Ascending aorta (tissue), 2 donors: ENCODE results near the gene PTPRC. TPM values are rescaled to one million over a fixed set of nuclear protein-coding genes. Genes with fewer than 3 reads are reported as not detected.

Experiments
- DNase-seq, 2 donors: peaks; one replicate each; pipeline ENCODE4 v3.0.0-alpha.2; 2019; ENCODE audit warnings: low spot score in 2 of 2
- H3K27ac ChIP-seq, 2 donors: fragments of 200-600 bp; sonication (generic); one replicate each; pipeline ENCODE4 v1.5.1; 2016 to 2017; ENCODE audit warnings: mild to moderate bottlenecking in 1 of 2
- H3K27me3 ChIP-seq: fragments of 200-600 bp; sonication (generic); one replicate; pipeline ENCODE4 v1.5.1; 2017
- H3K36me3 ChIP-seq, 2 donors: fragments of 200-600 bp; sonication (generic); one replicate each; pipeline ENCODE4 v1.5.1; 2016
- H3K4me1 ChIP-seq, 2 donors: fragments of 200-600 bp; sonication (generic); one replicate each; pipeline ENCODE4 v1.5.1; 2016 to 2017; ENCODE audit warnings: mild to moderate bottlenecking in 1 of 2
- H3K4me3 ChIP-seq, 2 donors: fragments of 200-600 bp; sonication (generic); one replicate each; pipeline ENCODE4 v1.5.1; 2016 to 2017; ENCODE audit warnings: mild to moderate bottlenecking in 1 of 2
- H3K9me3 ChIP-seq, 2 donors: fragments of 200-600 bp; sonication (generic); one replicate each; pipeline ENCODE4 v1.5.1; 2016
- intact Hi-C: fragments of 100-400 bp; cut with DNase I; formaldehyde crosslinking; loops from one replicate; pipeline ENCODE4 v1.15.1; 2023
- total RNA-seq: library from RNA; depleted of rRNA; stranded (reverse); fragments of >200 nt; gene quantifications from one replicate; pipeline ENCODE4 v1.1.0, GENCODE V29; 2016
- TF ChIP-seq, protein P1 (sequence below), 3 experiments: fragments of 200-600 bp in 2 of 3; fragments of 450-650 bp in 1 of 3; sonication (generic) in 2 of 3; IDR thresholded peaks; one replicate each; pipeline ENCODE4 v1.5.1; 2016 to 2019; ENCODE audit warnings: antibody characterized with exemption in 3 of 3, mild to moderate bottlenecking in 1 of 3, moderate library complexity in 1 of 3

The PTPRC gene
- total RNA-seq, 1 donor from 2014 or later = 21.3 TPM

DNA sequence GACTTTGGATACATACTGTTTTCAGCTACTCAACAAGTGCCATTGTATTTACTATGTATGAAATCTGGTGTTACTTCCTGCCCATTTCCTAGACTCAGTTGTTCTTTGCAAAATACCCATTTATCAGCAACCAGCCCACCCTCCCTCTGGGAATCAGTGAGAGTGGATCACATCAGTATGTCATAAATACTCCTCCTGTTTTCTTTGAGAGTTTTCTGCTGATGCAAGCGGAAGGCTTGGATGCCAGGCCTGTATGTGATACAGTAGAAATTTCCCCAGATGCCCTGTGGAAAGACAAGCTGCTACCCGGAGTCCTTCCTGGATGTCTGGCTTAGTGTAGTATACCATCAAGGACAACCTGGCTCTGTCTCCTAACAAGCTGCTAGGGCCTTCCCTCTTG, 2.4 kb upstream of the PTPRC start:
- Histone ChIP-seq H3K27ac (no peak overlapping the region), H3K27me3 (no peaks in the 10 kb centered on the region), H3K36me3 (no peaks in the 10 kb centered on the region), H3K9me3 (no peaks in the 10 kb centered on the region), H3K4me3 (no peak overlapping the region), H3K4me1 (no peaks in the 10 kb centered on the region)
- intact Hi-C loops = no loop called here
- no peak for DNase-seq
- TF ChIP-seq, protein P1, sequence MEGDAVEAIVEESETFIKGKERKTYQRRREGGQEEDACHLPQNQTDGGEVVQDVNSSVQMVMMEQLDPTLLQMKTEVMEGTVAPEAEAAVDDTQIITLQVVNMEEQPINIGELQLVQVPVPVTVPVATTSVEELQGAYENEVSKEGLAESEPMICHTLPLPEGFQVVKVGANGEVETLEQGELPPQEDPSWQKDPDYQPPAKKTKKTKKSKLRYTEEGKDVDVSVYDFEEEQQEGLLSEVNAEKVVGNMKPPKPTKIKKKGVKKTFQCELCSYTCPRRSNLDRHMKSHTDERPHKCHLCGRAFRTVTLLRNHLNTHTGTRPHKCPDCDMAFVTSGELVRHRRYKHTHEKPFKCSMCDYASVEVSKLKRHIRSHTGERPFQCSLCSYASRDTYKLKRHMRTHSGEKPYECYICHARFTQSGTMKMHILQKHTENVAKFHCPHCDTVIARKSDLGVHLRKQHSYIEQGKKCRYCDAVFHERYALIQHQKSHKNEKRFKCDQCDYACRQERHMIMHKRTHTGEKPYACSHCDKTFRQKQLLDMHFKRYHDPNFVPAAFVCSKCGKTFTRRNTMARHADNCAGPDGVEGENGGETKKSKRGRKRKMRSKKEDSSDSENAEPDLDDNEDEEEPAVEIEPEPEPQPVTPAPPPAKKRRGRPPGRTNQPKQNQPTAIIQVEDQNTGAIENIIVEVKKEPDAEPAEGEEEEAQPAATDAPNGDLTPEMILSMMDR (IDR thresholded peaks at IDR 0.05) = no peak

DNA sequence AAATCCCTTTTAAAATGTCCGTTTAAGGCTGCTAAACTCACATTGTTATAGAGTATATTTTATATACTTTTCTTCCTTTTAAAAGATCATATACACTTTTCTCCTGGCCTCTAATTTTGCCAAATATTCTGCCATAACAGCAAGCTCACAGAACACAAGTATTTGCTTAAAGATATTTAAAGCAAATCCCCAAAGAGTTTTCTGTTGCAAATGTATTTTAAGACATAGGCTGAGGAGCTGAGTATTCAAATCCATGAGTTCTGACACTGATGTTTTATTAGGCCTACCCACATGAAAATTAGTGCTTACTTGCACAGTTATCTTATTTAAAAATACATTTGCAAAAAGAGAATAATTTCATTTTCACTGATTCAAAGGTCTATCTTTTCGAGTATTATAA, 1.7 kb upstream of the PTPRC start:
- H3K9me3 ChIP-seq = no peaks in the 10 kb centered on the region
- no peaks in the 10 kb centered on the region for H3K4me1 ChIP-seq
- no peaks in the 10 kb centered on the region for H3K36me3 ChIP-seq
- no peak overlapping the region for H3K27ac ChIP-seq
- intact Hi-C loops = no loop called here
- TF ChIP-seq, protein P1 (IDR thresholded peaks at IDR 0.05) = no peak
- DNase-seq = no peak
- no peak overlapping the region for H3K4me3 ChIP-seq
- H3K27me3 ChIP-seq = no peaks in the 10 kb centered on the region

DNA sequence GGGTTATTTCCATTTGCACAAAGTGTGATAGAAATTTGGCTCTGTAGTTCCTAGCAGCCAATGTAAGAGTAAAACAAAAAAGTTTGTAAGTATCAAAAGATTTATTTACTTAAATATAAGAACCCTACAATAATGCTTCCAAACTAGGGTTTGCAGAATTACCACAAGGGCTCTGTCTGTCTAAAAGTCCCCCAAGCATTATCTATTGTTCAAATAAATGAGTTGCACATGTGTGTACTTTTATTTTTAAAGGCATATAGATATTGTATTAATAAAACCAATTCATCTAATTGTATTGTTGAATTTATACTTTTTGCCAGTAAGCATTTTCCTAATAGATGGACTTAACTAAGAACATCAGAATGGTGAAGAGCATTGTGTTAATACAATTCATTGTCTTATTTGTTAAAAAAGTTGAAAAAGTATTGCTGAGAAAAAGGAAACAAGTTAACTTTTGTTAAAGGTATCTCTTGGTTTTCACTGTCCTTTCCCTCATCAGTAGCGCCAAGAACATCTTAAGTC, 863 bp upstream of the PTPRC start:
- Histone ChIP-seq H3K4me1 (no peaks in the 10 kb centered on the region), H3K27ac (no peak overlapping the region), H3K4me3 (no peak overlapping the region), H3K9me3 (no peaks in the 10 kb centered on the region), H3K36me3 (no peaks in the 10 kb centered on the region), H3K27me3 (no peaks in the 10 kb centered on the region)
- DNase-seq = no peak
- intact Hi-C loops = no loop called here
- TF ChIP-seq, protein P1 (IDR thresholded peaks at IDR 0.05) = no peak

DNA sequence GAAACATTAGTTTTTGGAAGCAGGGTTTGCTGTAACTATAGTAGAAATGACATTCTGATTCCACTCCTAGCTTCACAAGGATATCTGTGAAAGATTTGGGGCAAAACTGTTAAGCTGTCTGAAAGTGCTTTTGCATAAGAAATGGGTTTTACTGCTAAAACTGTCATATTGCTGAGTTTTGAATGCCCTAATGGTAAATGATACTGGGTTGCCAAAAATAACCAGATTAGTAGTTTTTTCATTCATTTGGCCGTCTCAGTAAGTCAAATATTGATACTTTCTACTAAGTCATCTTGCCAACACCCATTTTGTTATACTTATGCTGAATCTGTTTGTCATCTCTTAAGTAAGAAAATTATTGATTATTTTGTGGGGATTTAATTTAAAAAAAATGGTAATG, 399 bp upstream of the PTPRC start:
- DNase-seq = no peak
- TF ChIP-seq, protein P1 (IDR thresholded peaks at IDR 0.05) = no peak
- Histone ChIP-seq H3K36me3 (no peaks in the 10 kb centered on the region), H3K4me1 (no peaks in the 10 kb centered on the region), H3K9me3 (no peaks in the 10 kb centered on the region), H3K27ac (no peak overlapping the region), H3K4me3 (no peak overlapping the region), H3K27me3 (no peaks in the 10 kb centered on the region)
- intact Hi-C loops = no loop called here

DNA sequence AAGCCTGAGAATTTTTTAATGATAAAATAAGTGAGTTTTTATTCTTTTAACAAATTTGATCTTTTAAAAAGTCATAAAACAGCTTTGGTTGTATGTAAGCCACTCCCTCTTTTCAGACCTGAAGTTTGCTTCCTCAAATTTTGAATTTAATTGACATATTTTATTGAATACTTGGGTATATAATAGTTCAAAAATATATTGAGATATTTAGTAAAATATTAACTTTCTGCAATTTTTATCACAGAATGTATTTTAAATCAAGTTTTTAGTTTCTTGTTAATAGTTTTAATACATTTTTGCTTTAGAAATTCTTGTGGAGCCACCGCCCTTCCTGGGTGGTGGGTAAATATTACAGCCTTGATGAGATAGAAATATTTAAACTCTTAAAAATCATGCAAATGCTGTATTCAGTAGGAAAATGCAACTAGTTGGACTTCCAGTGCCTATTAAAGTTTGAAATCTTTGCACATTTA, 867 bp downstream of the PTPRC start:
- H3K4me1 ChIP-seq = no peaks in the 10 kb centered on the region
- TF ChIP-seq, protein P1 (IDR thresholded peaks at IDR 0.05) = no peak
- no peak overlapping the region for H3K27ac ChIP-seq

DNA sequence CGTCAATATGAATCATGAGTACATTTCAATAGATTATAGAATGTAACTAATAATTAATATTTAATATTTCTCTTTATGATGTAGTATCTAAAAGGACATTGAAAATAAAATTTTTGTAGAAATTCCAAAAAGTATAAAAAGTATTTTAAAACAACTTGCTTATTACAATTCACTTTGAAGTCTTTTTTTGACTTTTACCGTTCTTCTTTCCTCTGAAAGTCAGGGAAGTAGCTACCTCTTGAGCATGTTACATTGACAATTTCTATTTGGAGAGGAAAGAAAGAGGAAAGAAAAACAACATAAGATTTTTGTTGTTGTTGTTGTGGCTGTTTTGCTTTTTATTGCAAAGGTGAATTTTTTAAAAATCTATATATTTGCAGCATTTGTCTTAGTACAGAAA, 1.3 kb downstream of the PTPRC start:
- Histone ChIP-seq H3K36me3 (no peaks in the 10 kb centered on the region), H3K27ac (no peak overlapping the region), H3K4me3 (peak overlapping the region in 1 of 2 donors; percentile 34), H3K9me3 (no peaks in the 10 kb centered on the region), H3K4me1 (no peaks in the 10 kb centered on the region), H3K27me3 (no peaks in the 10 kb centered on the region)
- intact Hi-C loops = no loop called here
- no peak for DNase-seq
- TF ChIP-seq, protein P1 (IDR thresholded peaks at IDR 0.05) = no peak

More for the DNA sequence above, 867 bp downstream of the PTPRC start:
- Histone ChIP-seq H3K36me3 (no peaks in the 10 kb centered on the region), H3K9me3 (no peaks in the 10 kb centered on the region), H3K4me3 (peak overlapping the region in 1 of 2 donors; percentile 34), H3K27me3 (no peaks in the 10 kb centered on the region)
- no peak for DNase-seq
- intact Hi-C loops = no loop called here
